Endodermal cell (in vitro differentiated cells): ENCODE measurements around the gene PITPNM1. TPM values are rescaled to one million over a fixed set of nuclear protein-coding genes. Genes with fewer than 3 reads are reported as not detected.
A peak's percentile ranks its signal among the peaks of the same experiment; 100 is the strongest.

ENCODE experiments used
- DNase-seq: peaks from one replicate; pipeline ENCODE4 v3.0.0-alpha.2; 2017
- H3K27ac ChIP-seq: 2 replicates; pipeline ENCODE4 v1.5.1; 2013; ENCODE audit warnings: mild to moderate bottlenecking, low read depth, low read length, moderate library complexity
- H3K27me3 ChIP-seq: 2 replicates; pipeline ENCODE4 v1.6.1; 2013; ENCODE audit warnings: mild to moderate bottlenecking, low read length, moderate library complexity; ENCODE audit not compliant: insufficient read depth, control insufficient read depth, poor library complexity, severe bottlenecking
- H3K36me3 ChIP-seq: 2 replicates; pipeline ENCODE4 v1.7.0; 2013; ENCODE audit warnings: mild to moderate bottlenecking, low read length, moderate library complexity; ENCODE audit not compliant: control insufficient read depth, insufficient read depth
- H3K4me1 ChIP-seq: one replicate; pipeline ENCODE4 v1.7.0; 2013; ENCODE audit warnings: low read length; ENCODE audit not compliant: control insufficient read depth, insufficient read depth
- H3K4me3 ChIP-seq: 2 replicates; pipeline ENCODE4 v1.5.1; 2013; ENCODE audit warnings: mild to moderate bottlenecking, low read length, moderate library complexity
- H3K9ac ChIP-seq: 2 replicates; pipeline ENCODE4 v1.6.1; 2013; ENCODE audit warnings: mild to moderate bottlenecking, low read length, moderate library complexity; ENCODE audit not compliant: poor library complexity, severe bottlenecking; ENCODE audit errors: extremely low read depth
- H3K9me3 ChIP-seq: 2 replicates; pipeline ENCODE4 v1.6.1; 2013; ENCODE audit warnings: mild to moderate bottlenecking, low read length, moderate library complexity; ENCODE audit not compliant: control insufficient read depth
- H3K27ac Mint-ChIP-seq: 2 replicates; pipeline ENCODE4 v1.8.0; 2020; ENCODE audit warnings: mixed read lengths
- H3K27me3 Mint-ChIP-seq: 2 replicates; pipeline ENCODE4 v1.8.0; 2021; ENCODE audit warnings: mild to moderate bottlenecking, mixed read lengths; ENCODE audit not compliant: insufficient read depth
- H3K36me3 Mint-ChIP-seq: 2 replicates; pipeline ENCODE4 v1.8.0; 2020; ENCODE audit warnings: low read depth, mixed read lengths
- H3K4me1 Mint-ChIP-seq: 2 replicates; pipeline ENCODE4 v1.8.0; 2020; ENCODE audit warnings: mixed read lengths
- H3K4me3 Mint-ChIP-seq: 2 replicates; pipeline ENCODE4 v1.8.0; 2020; ENCODE audit warnings: mild to moderate bottlenecking, moderate library complexity, mixed read lengths
- H3K9me3 Mint-ChIP-seq: 2 replicates; pipeline ENCODE4 v1.8.0; 2020; ENCODE audit warnings: mild to moderate bottlenecking, mixed read lengths
- CTCF ChIP-seq: fragments of 200-600 bp; sonication (generic); conservative IDR thresholded peaks from 2 replicates; pipeline ENCODE4 v1.5.0; 2021; ENCODE audit warnings: antibody characterized with exemption, mild to moderate bottlenecking
- WGBS, 2 experiments: methylation state at CpG; one replicate each; pipeline versions ENCODE4 v1.1.5 to v1.1.7; 2013; ENCODE audit warnings: missing lambda C conversion rate in 2 of 2, mixed read lengths in 1 of 2; ENCODE audit not compliant: insufficient coverage in 1 of 2, insufficient read length in 1 of 2; 5-methylcytosine and 5-hydroxymethylcytosine counted together
- total RNA-seq, 2 donors: library from RNA; stranded (reverse); fragmentation: NEBNext Ultra II Directional in 1 of 2; extraction: Animal tissue kit (Norgen Biotek cat#: 25700) in 1 of 2; gene quantifications; 2 replicates in 1 of 2; 3 replicates in 1 of 2; pipeline ENCODE4 v1.2.1, GENCODE V29; 2021

PITPNM1 gene
- total RNA-seq, 2 donors from 2014 or later: 94.6 to 104 TPM

- Histone ChIP-seq H3K4me3 (no peak overlapping the region), H3K36me3 (peaks cover 11% of the 10 kb centered on the region), H3K9ac (no peak overlapping the region), H3K9me3 (no peaks in the 10 kb centered on the region), H3K27ac (no peak overlapping the region), H3K4me1 (no peaks in the 10 kb centered on the region), H3K27me3 (no peaks in the 10 kb centered on the region)
- peak; percentile 36 for DNase-seq
- no peak for TF ChIP-seq CTCF
- no peak overlapping the region for H3K4me3 Mint-ChIP-seq
- H3K9me3 Mint-ChIP-seq: no peaks in the 10 kb centered on the region
- no peak overlapping the region for H3K27ac Mint-ChIP-seq
- WGBS, 2 experiments: 89 to 95% methylated on average over 6 to 24 of the region's 24 CpGs
- H3K27me3 Mint-ChIP-seq: no peaks in the 10 kb centered on the region
- H3K36me3 Mint-ChIP-seq: peaks cover 34% of the 10 kb centered on the region
- H3K4me1 Mint-ChIP-seq: no peaks in the 10 kb centered on the region
Measured at GRCh38 chr11:67491276-67492068, 13.7 kb downstream of the PITPNM1 start.

- Mint-ChIP-seq H3K4me1 (no peaks in the 10 kb centered on the region), H3K36me3 (peaks cover 30% of the 10 kb centered on the region), H3K9me3 (no peaks in the 10 kb centered on the region), H3K4me3 (no peak overlapping the region), H3K27me3 (no peaks in the 10 kb centered on the region), H3K27ac (no peak overlapping the region)
- no peak for TF ChIP-seq CTCF
- Histone ChIP-seq H3K27me3 (no peaks in the 10 kb centered on the region), H3K4me3 (no peak overlapping the region), H3K36me3 (peaks cover 11% of the 10 kb centered on the region), H3K4me1 (no peaks in the 10 kb centered on the region), H3K27ac (peak overlapping the region; percentile 17), H3K9me3 (no peaks in the 10 kb centered on the region), H3K9ac (no peak overlapping the region)
- DNase-seq: no peak
- 93 to 97% methylated on average over 9 to 15 of the region's 15 CpGs for WGBS, 2 experiments
Measured at GRCh38 chr11:67490727-67491065, 14.5 kb downstream of the PITPNM1 start.

- no peak overlapping the region for H3K9ac ChIP-seq
- H3K4me3 ChIP-seq: no peak overlapping the region
- Mint-ChIP-seq H3K4me1 (no peaks in the 10 kb centered on the region), H3K9me3 (no peaks in the 10 kb centered on the region), H3K4me3 (no peak overlapping the region), H3K27me3 (no peaks in the 10 kb centered on the region), H3K36me3 (peaks cover 28% of the 10 kb centered on the region), H3K27ac (no peak overlapping the region)
- WGBS, 2 experiments: 93 to 94% methylated on average over 16 to 23 of the region's 23 CpGs
- TF ChIP-seq CTCF: no peak
- H3K27me3 ChIP-seq: no peaks in the 10 kb centered on the region
- H3K36me3 ChIP-seq: peaks cover 11% of the 10 kb centered on the region
- no peaks in the 10 kb centered on the region for H3K9me3 ChIP-seq
- H3K27ac ChIP-seq: no peak overlapping the region
- DNase-seq: no peak
- H3K4me1 ChIP-seq: no peaks in the 10 kb centered on the region
Measured at GRCh38 chr11:67489885-67490726, 15.1 kb downstream of the PITPNM1 start.
